PC-3 (cell line): ENCODE results near the gene DNAJB2.

ENCODE experiments used
- EZH2phosphoT487 ChIP-seq: fragments of 300-600 bp; sonication (generic); IDR thresholded peaks from 2 replicates; pipeline ENCODE4 v1.6.1; 2018; ENCODE audit warnings: mild to moderate bottlenecking, antibody characterized with exemption, low read length, borderline replicate concordance
- TF ChIP-seq, protein P1 (sequence below): fragments of 300-600 bp; sonication (generic); conservative IDR thresholded peaks from 2 replicates; pipeline ENCODE4 v1.5.1; 2017; ENCODE audit warnings: antibody characterized with exemption, low read depth, mild to moderate bottlenecking, low read length

DNA sequence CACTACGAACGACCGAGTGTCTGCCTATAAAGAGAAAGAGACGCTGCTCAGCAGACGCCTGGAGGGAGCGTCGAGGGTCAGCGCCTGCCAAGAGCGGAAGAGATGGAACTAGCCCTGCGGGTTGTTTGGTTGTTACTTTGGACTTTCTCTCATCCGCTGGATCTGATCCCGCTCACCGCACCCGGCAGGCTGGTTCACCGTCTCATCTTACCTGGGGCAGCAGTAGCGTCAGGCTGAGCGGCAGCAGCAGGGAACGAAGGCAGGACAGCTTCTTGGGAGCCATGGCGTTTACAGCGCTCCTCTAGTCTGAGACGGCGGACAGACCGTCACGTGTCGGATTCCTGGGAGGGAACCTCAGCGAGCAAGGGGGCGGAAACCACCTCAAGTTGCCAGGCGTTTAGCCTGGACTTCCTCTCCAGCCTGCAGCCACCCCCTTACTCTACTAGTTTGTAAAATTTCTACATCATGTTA, 35.8 kb upstream of the DNAJB2 start:
- TF ChIP-seq, protein P1, sequence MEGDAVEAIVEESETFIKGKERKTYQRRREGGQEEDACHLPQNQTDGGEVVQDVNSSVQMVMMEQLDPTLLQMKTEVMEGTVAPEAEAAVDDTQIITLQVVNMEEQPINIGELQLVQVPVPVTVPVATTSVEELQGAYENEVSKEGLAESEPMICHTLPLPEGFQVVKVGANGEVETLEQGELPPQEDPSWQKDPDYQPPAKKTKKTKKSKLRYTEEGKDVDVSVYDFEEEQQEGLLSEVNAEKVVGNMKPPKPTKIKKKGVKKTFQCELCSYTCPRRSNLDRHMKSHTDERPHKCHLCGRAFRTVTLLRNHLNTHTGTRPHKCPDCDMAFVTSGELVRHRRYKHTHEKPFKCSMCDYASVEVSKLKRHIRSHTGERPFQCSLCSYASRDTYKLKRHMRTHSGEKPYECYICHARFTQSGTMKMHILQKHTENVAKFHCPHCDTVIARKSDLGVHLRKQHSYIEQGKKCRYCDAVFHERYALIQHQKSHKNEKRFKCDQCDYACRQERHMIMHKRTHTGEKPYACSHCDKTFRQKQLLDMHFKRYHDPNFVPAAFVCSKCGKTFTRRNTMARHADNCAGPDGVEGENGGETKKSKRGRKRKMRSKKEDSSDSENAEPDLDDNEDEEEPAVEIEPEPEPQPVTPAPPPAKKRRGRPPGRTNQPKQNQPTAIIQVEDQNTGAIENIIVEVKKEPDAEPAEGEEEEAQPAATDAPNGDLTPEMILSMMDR: no peak
- TF ChIP-seq EZH2phosphoT487: no peak
